ENCODE data around the gene RPS6KL1. TPM values are rescaled to one million over a fixed set of nuclear protein-coding genes. Genes with fewer than 3 reads are reported as not detected.

RPS6KL1 gene
- polyA plus RNA-seq, 1 donor from 2014 or later: 147 TPM

- Histone ChIP-seq H3K4me3 (ENCODE audit: low read length) (no peak overlapping the region), H3K79me2 (replicated peaks; ENCODE audit: insufficient read depth, low read length) (no peaks in the 10 kb centered on the region), H3K27ac (ENCODE audit: low read length) (no peak overlapping the region), H3K9ac (ENCODE audit: low read length) (no peak overlapping the region), H3K9me2 (ENCODE audit: insufficient read depth, low read length) (no peaks in the 10 kb centered on the region), H4K20me1 (ENCODE audit: insufficient read depth) (no peaks in the 10 kb centered on the region), H3K27me3 (ENCODE audit: insufficient read depth, low read depth, low read length) (no peaks in the 10 kb centered on the region), H3K4me2 (ENCODE audit: low read length) (no peak overlapping the region), H2AFZ (ENCODE audit: low read depth, low read length) (no peak overlapping the region), H3K36me3 (ENCODE audit: insufficient read depth, low read length) (no peaks in the 10 kb centered on the region), H3F3A (ENCODE audit: insufficient read depth, low read length, poor library complexity, severe bottlenecking) (no peaks in the 10 kb centered on the region), H3K9me3 (ENCODE audit: low read length) (no peaks in the 10 kb centered on the region)
- TF ChIP-seq REST (IDR thresholded peaks at IDR 0.05; ENCODE audit: borderline replicate concordance): no peak
- no peak for TF ChIP-seq EZH2 (IDR thresholded peaks at IDR 0.05; ENCODE audit: borderline replicate concordance, insufficient read depth, low read length, poor library complexity, severe bottlenecking)
- no peak for TF ChIP-seq RAD21 (conservative IDR thresholded peaks at IDR 0.05)
- TF ChIP-seq MXI1 (conservative IDR thresholded peaks at IDR 0.05; ENCODE audit: poor library complexity, severe bottlenecking): no peak
- TF ChIP-seq, protein P1, sequence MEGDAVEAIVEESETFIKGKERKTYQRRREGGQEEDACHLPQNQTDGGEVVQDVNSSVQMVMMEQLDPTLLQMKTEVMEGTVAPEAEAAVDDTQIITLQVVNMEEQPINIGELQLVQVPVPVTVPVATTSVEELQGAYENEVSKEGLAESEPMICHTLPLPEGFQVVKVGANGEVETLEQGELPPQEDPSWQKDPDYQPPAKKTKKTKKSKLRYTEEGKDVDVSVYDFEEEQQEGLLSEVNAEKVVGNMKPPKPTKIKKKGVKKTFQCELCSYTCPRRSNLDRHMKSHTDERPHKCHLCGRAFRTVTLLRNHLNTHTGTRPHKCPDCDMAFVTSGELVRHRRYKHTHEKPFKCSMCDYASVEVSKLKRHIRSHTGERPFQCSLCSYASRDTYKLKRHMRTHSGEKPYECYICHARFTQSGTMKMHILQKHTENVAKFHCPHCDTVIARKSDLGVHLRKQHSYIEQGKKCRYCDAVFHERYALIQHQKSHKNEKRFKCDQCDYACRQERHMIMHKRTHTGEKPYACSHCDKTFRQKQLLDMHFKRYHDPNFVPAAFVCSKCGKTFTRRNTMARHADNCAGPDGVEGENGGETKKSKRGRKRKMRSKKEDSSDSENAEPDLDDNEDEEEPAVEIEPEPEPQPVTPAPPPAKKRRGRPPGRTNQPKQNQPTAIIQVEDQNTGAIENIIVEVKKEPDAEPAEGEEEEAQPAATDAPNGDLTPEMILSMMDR (IDR thresholded peaks at IDR 0.05; ENCODE audit: poor library complexity, severe bottlenecking): no peak
- TF ChIP-seq POLR2AphosphoS5 (IDR thresholded peaks at IDR 0.05): no peak
- TF ChIP-seq SMC3 (conservative IDR thresholded peaks at IDR 0.05; ENCODE audit: poor library complexity): no peak
- TF ChIP-seq EP300 (conservative IDR thresholded peaks at IDR 0.05; ENCODE audit: poor library complexity, severe bottlenecking): no peak
- no peak for TF ChIP-seq TAF1 (IDR thresholded peaks at IDR 0.05; ENCODE audit: low read depth)
Observed at GRCh38 chr14:74866708-74867389, 56.2 kb downstream of the RPS6KL1 start.

DNA sequence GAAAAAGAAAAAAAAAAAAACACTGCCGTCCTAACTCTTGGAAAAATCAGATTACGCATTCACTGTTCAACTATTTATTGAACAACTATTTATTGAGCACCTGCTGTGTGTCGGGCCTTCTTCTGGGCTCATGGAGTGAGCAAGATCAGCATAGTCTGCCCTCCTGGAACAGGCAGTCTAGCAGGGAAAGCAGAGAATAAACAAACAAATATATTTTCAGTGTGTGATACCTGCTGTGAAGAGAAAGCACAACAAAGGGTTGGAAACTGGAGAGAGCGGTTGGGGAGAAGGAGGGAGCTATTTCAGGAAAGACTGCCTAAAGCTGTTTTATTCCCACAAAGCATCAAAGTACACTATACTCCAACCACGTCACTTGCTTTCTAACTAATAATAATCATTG, 57.9 kb downstream of the RPS6KL1 start:
- no peak for TF ChIP-seq RAD21 (conservative IDR thresholded peaks at IDR 0.05)
- no peak for TF ChIP-seq TAF1 (IDR thresholded peaks at IDR 0.05; ENCODE audit: low read depth)
- no peak for TF ChIP-seq MXI1 (conservative IDR thresholded peaks at IDR 0.05; ENCODE audit: poor library complexity, severe bottlenecking)
- no peak for TF ChIP-seq POLR2AphosphoS5 (IDR thresholded peaks at IDR 0.05)
- TF ChIP-seq, protein P1 (IDR thresholded peaks at IDR 0.05; ENCODE audit: poor library complexity, severe bottlenecking): no peak
- TF ChIP-seq REST (IDR thresholded peaks at IDR 0.05; ENCODE audit: borderline replicate concordance): no peak
- TF ChIP-seq SMC3 (conservative IDR thresholded peaks at IDR 0.05; ENCODE audit: poor library complexity): no peak
- no peak for TF ChIP-seq EP300 (conservative IDR thresholded peaks at IDR 0.05; ENCODE audit: poor library complexity, severe bottlenecking)
- no peak for TF ChIP-seq EZH2 (IDR thresholded peaks at IDR 0.05; ENCODE audit: borderline replicate concordance, insufficient read depth, low read length, poor library complexity, severe bottlenecking)
- H3K9ac ChIP-seq (ENCODE audit: low read length): no peak overlapping the region
- no peaks in the 10 kb centered on the region for H3K9me3 ChIP-seq (ENCODE audit: low read length)
- H3K79me2 ChIP-seq (replicated peaks; ENCODE audit: insufficient read depth, low read length): no peaks in the 10 kb centered on the region
- no peaks in the 10 kb centered on the region for H3K9me2 ChIP-seq (ENCODE audit: insufficient read depth, low read length)
- H3K27me3 ChIP-seq (ENCODE audit: insufficient read depth, low read depth, low read length): no peaks in the 10 kb centered on the region
- no peak overlapping the region for H3K4me2 ChIP-seq (ENCODE audit: low read length)
- no peak overlapping the region for H3K4me3 ChIP-seq (ENCODE audit: low read length)
- H4K20me1 ChIP-seq (ENCODE audit: insufficient read depth): no peaks in the 10 kb centered on the region
- no peak overlapping the region for H2AFZ ChIP-seq (ENCODE audit: low read depth, low read length)
- no peak overlapping the region for H3K27ac ChIP-seq (ENCODE audit: low read length)
- H3F3A ChIP-seq (ENCODE audit: insufficient read depth, low read length, poor library complexity, severe bottlenecking): no peaks in the 10 kb centered on the region
- no peaks in the 10 kb centered on the region for H3K36me3 ChIP-seq (ENCODE audit: insufficient read depth, low read length)
